HG03135 (cell line): ENCODE measurements around the gene PPP1R15A.
"Not testable (repeated sequence)": the region's sequence is repeated elsewhere in the genome, so short reads cannot be mapped to it uniquely, and the experiment has no call there.

Source experiments
- ATAC-seq: cut with Tn5 transposase; IDR thresholded peaks from one replicate; pipeline ENCODE4 v1.9.1; 2021; ENCODE audit warnings: mild to moderate bottlenecking, moderate library complexity; ENCODE audit not compliant: unreplicated experiment

The PPP1R15A gene

DNA sequence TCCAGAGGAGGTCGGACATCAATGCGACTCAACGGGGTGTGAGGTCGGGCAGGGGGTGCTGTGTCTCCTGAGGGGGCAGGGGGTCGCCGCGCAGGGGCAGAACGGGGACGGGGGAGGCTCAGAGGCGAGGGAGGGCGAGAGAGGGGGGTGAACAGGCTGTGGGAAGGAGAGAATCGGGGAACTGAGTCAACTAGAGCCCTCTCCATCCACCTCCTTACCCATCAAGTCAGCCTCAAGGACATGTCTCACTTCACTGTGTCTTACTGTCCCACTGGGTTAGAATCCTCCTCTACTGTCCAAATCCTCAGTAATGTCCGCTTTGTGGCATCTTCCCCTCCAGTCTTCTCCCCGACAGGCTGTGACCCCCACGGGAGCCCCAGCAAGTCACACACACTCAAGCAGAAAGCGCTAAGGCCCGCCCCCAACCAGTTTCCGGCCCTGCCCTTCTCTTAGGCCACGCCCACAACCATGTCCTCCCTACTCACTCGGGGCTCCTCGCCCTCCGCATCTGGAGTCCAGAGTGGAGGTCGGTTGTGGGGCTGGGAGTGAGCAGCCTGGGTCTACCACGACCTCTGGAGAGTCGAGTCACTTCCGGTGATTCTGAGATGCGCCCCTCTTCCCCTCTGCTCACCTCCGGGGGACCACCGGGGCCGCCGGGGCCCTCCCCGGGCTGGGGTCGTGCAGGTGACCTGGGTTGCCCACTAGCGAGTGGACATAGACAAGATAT lies 13.1 kb upstream of the PPP1R15A start:
- peak; percentile 47 for ATAC-seq

GRCh38 chr19:48859711-48860572 lies 12.3 kb upstream of the PPP1R15A start:
- no peak for ATAC-seq

DNA sequence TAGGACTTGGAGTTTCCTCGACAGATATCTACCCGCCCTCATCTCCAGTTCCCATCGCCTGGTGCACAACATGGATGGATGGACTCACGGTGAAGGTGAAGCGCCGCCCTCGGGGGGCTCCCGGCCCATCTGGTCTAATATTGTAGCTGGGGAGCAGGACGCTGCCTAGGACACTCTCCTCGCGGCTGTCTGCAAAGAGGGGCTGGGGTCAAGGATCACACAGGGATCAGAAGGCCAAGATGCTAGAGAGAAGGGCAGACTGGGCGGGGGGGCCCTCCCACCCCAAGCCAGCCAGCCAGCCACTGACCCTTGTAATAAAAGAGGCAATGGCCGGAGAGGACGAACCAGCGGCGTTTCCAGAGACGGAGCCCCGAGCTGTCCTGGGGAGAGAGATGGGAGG lies 10.9 kb upstream of the PPP1R15A start:
- no peak for ATAC-seq

- ATAC-seq: no peak
Measured at GRCh38 chr19:48862827-48863226, 9.4 kb upstream of the PPP1R15A start.

DNA sequence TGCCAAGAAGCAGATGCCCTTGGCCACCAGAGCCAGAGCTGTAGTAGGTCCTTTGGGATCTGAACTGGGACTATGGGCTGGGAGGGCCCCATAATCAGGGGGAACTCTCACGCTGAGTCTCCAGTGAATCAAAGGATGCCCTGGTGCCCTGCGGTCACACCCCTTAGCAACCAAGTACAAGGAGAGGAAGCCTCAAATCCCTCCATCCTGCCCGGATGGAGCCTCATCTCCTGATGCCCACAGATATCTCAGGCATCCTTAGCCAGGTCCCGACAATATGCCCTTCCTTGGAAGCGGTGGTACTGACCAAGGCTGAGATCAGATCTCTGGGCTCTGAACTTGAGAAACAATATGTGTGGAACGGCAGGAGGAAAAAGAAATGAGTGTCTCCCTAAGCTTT lies 5.5 kb upstream of the PPP1R15A start:
- ATAC-seq: no peak

DNA sequence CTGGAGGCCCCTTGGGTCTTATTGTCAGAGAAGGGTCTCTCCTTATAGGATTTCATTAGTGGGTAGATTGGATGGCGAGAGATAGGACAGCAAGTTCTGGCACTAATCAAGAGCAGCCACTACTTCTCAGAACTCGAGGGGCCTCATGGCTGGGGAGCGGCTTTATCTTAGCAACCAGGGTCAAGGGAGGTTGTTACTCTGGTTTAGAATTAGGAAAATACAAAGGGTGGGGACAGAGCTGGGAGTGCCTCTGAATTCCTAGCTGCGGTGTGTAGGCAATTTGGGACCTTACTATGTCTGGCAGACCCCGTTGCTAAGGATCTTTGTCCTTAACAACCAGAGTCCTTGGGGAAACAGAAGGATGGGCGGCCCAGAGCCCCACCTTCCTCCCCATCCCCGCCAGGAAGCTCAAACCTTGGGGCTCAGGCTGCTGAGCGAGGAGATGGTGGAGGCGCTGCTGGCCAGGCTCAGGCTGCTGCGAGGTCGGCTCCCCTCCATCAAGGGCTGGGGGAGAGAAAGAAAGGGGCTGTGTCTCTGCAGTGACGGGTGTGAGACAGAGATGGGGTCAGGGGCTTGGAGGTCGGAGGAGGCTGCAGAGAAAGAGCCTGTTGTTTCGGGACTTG lies 5.0 kb upstream of the PPP1R15A start:
- ATAC-seq: no peak

- no peak for ATAC-seq
Measured at GRCh38 chr19:48867746-48868113, 4.5 kb upstream of the PPP1R15A start.

DNA sequence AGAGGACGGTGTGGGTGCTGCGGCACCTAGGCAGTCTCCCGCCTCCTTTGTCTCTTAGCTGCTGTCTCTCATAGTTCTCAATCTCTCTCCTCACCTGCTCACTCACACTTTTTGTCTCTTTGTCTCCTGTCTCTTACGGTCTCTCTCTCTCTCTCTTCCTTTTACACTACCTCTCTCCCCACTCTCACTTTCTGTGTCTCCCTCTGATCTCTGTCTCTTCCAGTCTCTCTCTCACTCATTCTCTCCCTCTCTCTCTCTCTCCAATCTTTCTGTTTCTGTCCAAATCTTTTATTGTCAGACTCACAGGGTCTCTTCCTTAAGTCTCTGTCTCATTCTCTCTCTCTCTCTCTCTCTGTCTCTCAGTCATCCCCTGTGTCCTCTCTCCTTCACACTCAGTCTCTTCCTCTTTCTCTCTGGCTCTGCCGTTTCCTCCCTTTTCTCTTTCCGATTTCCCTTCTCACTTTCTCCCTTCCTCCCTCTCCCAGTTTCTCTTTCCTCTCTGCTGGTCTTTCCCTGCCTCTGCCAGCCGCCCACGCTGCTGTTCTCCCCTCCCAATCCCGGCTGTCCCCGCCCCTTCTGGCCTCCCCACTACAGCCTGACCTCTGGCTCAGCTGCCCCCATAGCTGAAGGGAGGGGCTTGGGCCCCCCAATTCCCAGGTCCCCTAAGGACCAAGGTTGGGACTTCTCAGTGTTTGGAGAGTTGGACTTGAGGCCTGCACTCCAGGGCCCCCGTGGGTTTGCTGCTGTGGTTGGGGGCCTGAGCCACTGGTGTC lies 3.9 kb upstream of the PPP1R15A start, which contains the start of gene PLEKHA4:
Gene PLEKHA4, minus strand, starts transcription at position 504 of the 773 bp plus-strand sequence. CDS start 997 bp downstream, outside the sequence.
- no peak for ATAC-seq

GRCh38 chr19:48870048-48870447 lies 2.2 kb upstream of the PPP1R15A start:
- ATAC-seq: no peak

DNA sequence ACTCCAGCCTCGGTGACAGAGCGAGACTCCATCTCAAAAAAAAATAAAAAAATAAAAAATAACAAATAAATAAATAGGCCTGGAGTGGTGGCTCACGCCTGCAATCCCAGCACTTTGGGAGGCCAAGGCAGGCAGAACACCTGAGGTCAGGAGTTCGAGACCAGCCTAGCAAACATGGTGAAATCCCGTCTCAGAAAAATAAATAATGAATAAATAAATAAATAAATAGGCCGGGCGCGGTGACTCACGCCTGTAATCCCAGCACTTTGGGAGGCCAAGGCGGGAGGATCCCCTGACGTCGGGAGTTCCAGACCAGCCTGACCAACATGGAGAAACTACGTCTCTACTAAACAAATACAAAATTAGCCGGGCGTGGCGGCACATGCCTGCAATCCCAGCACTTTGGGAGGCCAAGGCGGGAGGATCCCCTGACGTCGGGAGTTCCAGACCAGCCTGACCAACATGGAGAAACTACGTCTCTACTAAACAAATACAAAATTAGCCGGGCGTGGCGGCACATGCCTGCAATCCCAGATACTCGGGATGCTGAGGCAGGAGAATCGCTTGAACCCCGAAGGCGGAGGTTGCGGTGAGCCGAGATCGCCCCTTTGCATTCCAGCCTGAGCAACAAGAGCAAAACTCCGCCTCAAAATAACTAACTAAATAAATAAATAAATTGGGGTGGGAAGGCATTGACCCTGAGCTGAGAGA lies 595 bp upstream of the PPP1R15A start:
- ATAC-seq: not testable (repeated sequence)

DNA sequence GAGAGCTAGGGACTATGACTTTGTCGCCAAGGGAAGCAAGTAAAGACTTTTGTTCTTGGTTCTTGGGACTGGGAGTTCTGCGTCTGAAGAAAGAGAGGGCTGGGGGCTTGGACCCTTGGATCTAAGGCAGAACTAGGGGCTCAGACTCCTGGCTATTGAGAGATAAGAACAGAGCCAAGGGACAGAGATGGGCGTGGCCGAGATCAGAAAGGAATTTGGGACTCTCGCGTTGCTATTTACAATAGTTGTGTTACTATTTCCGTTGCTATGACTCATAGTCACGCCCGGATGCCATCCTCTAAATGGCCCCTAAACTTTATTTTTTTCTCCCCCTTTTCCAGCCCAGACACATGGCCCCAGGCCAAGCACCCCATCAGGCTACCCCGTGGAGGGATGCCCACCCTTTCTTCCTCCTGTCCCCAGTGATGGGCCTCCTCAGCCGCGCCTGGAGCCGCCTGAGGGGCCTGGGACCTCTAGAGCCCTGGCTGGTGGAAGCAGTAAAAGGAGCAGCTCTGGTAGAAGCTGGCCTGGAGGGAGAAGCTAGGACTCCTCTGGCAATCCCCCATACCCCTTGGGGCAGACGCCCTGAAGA lies 759 bp downstream of the PPP1R15A start:
- ATAC-seq: no peak

- ATAC-seq: no peak
Measured at GRCh38 chr19:48873476-48874302, 1.5 kb downstream of the PPP1R15A start.

DNA sequence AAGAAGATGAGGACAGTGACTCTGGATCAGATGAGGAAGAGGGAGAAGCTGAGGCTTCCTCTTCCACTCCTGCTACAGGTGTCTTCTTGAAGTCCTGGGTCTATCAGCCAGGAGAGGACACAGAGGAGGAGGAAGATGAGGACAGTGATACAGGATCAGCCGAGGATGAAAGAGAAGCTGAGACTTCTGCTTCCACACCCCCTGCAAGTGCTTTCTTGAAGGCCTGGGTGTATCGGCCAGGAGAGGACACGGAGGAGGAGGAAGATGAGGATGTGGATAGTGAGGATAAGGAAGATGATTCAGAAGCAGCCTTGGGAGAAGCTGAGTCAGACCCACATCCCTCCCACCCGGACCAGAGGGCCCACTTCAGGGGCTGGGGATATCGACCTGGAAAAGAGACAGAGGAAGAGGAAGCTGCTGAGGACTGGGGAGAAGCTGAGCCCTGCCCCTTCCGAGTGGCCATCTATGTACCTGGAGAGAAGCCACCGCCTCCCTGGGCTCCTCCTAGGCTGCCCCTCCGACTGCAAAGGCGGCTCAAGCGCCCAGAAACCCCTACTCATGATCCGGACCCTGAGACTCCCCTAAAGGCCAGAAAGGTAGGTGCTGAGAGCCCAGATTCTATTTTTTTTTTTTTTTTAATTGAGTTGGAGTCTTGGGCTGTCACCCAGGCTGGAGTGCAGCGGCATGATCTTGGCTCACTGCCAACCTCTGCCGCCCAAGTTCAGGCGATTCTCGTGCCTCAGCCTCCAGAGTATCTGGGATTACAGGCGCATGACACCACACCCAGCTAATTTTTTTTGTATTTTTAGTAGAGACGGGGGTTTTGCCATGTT lies 2.3 kb downstream of the PPP1R15A start:
- ATAC-seq: no peak

DNA sequence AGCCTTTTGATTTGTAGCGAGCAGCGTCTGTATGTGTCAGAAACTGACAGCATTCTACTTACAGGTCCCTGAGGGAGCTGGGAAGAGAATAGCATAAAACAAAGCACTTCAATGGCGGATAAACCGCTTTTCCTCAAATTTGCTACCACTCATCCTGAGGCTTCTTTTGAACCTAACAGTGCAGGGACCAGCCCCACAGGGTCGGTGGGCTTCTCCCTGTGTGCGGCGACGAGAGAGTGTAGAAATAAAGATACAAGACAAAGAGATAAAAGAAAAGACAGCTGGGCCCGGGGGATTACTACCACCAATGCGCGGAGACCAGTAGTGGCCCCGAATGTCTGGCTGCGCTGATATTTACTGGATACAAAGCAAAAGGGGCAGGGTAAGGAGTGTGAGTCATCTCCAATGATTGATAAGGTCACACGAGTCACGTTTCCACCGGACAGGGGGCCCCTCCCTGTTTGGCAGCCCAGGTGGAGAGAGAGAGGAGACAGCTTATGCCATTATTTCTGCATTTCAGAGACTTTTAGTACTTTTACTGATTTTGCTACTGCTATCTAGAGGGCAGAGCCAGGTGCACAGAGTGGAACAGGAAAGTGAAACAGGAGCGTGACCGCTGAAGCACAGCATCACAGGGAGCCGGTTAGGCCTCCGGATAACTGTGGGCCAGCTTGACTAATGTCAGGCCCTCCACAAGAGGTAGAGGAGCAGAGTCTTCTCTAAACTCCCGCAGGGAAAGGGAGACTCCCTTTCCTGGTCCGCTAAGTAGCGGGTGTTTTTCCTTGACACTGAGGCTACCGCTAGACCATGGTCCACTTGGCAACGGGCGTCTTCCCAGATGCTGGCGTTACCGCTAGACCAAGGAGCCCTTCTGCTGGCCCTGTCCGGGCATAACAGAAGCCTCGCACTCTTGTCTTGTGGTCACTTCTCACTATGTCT lies 4.1 kb downstream of the PPP1R15A start:
- not testable (repeated sequence) for ATAC-seq

DNA sequence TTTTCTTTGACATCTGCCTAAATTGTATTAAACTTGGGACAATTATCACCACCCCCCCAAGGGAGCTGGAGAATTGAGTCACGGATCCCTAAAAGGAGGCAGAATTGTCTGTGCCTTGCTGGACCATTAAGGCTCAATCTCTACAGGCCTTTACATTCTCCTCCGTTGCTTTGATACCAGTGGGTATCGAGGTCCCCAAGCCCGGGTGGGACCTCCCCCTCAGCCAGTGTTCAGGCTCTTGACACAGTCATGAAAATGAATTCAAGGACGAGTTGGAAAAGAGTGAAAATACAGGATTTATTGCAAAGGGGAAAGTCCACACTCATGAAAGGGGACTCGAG lies 5.6 kb downstream of the PPP1R15A start:
- no peak for ATAC-seq

DNA sequence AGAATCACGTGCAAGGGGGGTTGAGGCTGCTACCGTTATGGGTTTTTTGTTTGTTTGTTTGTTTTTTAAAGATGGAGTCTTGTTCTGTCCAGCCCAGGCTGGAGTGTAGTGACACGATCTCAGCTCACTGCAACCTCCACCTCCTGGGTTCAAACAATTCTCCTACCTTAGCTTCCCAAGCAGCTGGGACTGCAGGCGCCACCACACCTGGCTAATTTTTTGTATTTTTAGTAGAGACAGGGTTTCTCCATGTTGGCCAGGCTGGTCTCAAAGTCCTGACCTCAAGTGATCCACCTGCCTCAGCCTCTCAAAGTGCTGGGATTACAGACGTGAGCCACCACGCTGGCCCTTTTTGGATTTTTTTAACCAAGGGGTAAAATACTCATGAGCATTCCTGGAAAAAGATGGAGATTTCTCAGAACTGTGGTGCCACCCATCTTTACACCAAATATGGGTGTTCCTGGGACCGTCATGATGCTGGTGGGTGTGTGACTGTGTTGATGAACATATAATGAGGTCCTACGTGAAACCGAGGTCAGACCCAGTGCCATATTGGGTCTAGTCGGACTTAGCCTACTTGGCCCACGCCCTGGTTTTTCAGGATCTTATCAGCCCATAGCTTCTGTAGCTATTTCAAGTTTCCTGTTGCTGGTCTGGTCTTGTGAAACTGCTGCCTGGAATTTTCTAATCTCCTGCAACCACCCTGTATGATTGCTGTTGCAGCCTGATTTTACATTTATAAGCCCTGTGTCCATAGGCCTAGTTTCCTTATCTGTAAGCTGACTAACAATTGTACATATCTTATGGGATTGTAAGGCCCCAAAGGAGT lies 6.2 kb downstream of the PPP1R15A start:
- ATAC-seq: no peak
